Measurements from ENCODE around the gene CARS2. TPM values are rescaled to one million over a fixed set of nuclear protein-coding genes. Genes with fewer than 3 reads are reported as not detected.

The CARS2 gene
- total RNA-seq, 1 donor = 161 TPM

- TF ChIP-seq CTCF (IDR thresholded peaks at IDR 0.05; ENCODE audit: extremely low read depth, low read depth, low read length) = no peak
- peaks cover 16% of the 10 kb centered on the region for H4K20me1 ChIP-seq (ENCODE audit: insufficient read depth, low read length)
- no peaks in the 10 kb centered on the region for H3K9me3 ChIP-seq (ENCODE audit: low read depth, low read length)
- peaks cover 7% of the 10 kb centered on the region for H3K79me2 ChIP-seq (ENCODE audit: insufficient read depth, low read length)
- no peak overlapping the region for H3K4me3 ChIP-seq (ENCODE audit: insufficient read depth, low read length)
- H2AFZ ChIP-seq (ENCODE audit: low read length) = no peak overlapping the region
- DNase-seq (ENCODE audit: insufficient read length, low spot score, missing footprints) = no peak
- peaks cover 35% of the 10 kb centered on the region for H3K36me3 ChIP-seq (ENCODE audit: insufficient read depth, low read length)
- no peak overlapping the region for H3K27ac ChIP-seq (ENCODE audit: low read depth, low read length)
- H3K27me3 ChIP-seq (ENCODE audit: insufficient read depth, low read length) = no peaks in the 10 kb centered on the region
- H3K4me1 ChIP-seq (ENCODE audit: insufficient read depth, low read length) = peaks cover 4% of the 10 kb centered on the region
- H3K4me2 ChIP-seq (ENCODE audit: insufficient read depth, low read length) = no peak overlapping the region
These were observed 56.4 kb downstream of the CARS2 start for GRCh38 chr13:110649551-110649950.

DNA sequence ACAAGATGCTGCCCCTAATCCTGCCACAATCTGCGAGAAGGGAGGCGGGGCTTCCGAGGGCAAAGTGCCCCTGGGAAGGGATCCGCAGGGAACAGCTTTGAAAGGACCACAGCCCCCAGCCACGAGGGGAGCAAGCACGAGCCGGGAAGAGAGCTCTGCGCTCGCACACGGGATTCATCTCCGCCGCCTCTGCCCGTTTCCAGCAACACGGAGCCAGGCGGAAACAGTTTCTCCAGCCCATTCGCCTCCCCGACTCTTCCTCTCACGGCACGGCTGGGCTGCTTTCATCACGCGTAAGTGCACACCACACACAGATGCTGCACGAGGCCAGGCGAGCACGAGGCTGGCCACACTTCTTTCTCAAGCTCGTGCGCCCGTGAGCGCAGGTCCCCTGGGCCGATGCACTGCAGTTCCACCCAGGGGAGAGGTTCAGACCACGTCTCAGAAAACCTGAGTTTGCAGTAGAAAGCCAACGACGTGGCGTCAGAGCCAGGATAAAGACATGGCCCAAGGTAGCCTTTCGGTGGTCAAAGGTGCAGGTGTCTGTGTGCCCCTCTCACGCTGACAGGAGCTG lies 57.0 kb downstream of the CARS2 start:
- H3K79me2 ChIP-seq (ENCODE audit: insufficient read depth, low read length) = peaks cover under 1% of the 10 kb centered on the region
- H3K4me1 ChIP-seq (ENCODE audit: insufficient read depth, low read length) = peaks cover 5% of the 10 kb centered on the region
- no peaks in the 10 kb centered on the region for H3K9me3 ChIP-seq (ENCODE audit: low read depth, low read length)
- H3K4me3 ChIP-seq (ENCODE audit: insufficient read depth, low read length) = no peak overlapping the region
- no peak overlapping the region for H2AFZ ChIP-seq (ENCODE audit: low read length)
- no peak overlapping the region for H3K27ac ChIP-seq (ENCODE audit: low read depth, low read length)
- no peak overlapping the region for H3K4me2 ChIP-seq (ENCODE audit: insufficient read depth, low read length)
- DNase-seq (ENCODE audit: insufficient read length, low spot score, missing footprints) = no peak
- H3K27me3 ChIP-seq (ENCODE audit: insufficient read depth, low read length) = no peaks in the 10 kb centered on the region
- no peak for TF ChIP-seq CTCF (IDR thresholded peaks at IDR 0.05; ENCODE audit: extremely low read depth, low read depth, low read length)
- H4K20me1 ChIP-seq (ENCODE audit: insufficient read depth, low read length) = peaks cover 17% of the 10 kb centered on the region
- peaks cover 37% of the 10 kb centered on the region for H3K36me3 ChIP-seq (ENCODE audit: insufficient read depth, low read length)

GRCh38 chr13:110648146-110648819 lies 57.6 kb downstream of the CARS2 start:
- H3K27ac ChIP-seq (ENCODE audit: low read depth, low read length) = no peak overlapping the region
- H3K4me2 ChIP-seq (ENCODE audit: insufficient read depth, low read length) = no peak overlapping the region
- no peak overlapping the region for H2AFZ ChIP-seq (ENCODE audit: low read length)
- no peak for DNase-seq (ENCODE audit: insufficient read length, low spot score, missing footprints)
- peaks cover 5% of the 10 kb centered on the region for H3K4me1 ChIP-seq (ENCODE audit: insufficient read depth, low read length)
- H3K27me3 ChIP-seq (ENCODE audit: insufficient read depth, low read length) = no peaks in the 10 kb centered on the region
- H3K4me3 ChIP-seq (ENCODE audit: insufficient read depth, low read length) = no peak overlapping the region
- peaks cover 3% of the 10 kb centered on the region for H3K79me2 ChIP-seq (ENCODE audit: insufficient read depth, low read length)
- peaks cover 35% of the 10 kb centered on the region for H3K36me3 ChIP-seq (ENCODE audit: insufficient read depth, low read length)
- no peak for TF ChIP-seq CTCF (IDR thresholded peaks at IDR 0.05; ENCODE audit: extremely low read depth, low read depth, low read length)
- H3K9me3 ChIP-seq (ENCODE audit: low read depth, low read length) = no peaks in the 10 kb centered on the region
- peaks cover 16% of the 10 kb centered on the region for H4K20me1 ChIP-seq (ENCODE audit: insufficient read depth, low read length)

DNA sequence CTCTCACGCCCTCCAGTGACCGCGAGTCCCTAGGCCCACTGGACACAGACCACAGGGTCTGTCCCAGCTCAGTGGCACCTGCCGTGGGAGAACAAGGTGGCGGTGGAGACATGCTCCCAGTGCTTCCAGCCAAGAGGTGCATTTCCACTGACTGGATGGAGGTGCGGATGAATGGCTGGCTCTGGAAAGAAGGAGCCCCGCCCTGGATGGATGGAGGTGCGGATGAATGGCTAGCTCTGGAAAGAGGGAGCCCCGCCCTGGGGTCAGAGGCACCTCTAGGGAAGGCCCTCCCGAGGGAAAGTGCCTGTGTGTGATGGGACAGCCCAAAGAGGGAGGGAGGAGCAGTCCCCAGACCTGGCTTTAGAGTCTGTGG lies 58.6 kb downstream of the CARS2 start:
- Histone ChIP-seq H3K36me3 (ENCODE audit: insufficient read depth, low read length) (peaks cover 32% of the 10 kb centered on the region), H3K27me3 (ENCODE audit: insufficient read depth, low read length) (no peaks in the 10 kb centered on the region), H3K4me2 (ENCODE audit: insufficient read depth, low read length) (no peak overlapping the region), H4K20me1 (ENCODE audit: insufficient read depth, low read length) (peaks cover 16% of the 10 kb centered on the region), H2AFZ (ENCODE audit: low read length) (no peak overlapping the region), H3K9me3 (ENCODE audit: low read depth, low read length) (no peaks in the 10 kb centered on the region), H3K79me2 (ENCODE audit: insufficient read depth, low read length) (peaks cover 3% of the 10 kb centered on the region), H3K4me3 (ENCODE audit: insufficient read depth, low read length) (no peak overlapping the region), H3K4me1 (ENCODE audit: insufficient read depth, low read length) (peaks cover 5% of the 10 kb centered on the region), H3K27ac (ENCODE audit: low read depth, low read length) (no peak overlapping the region)
- no peak for TF ChIP-seq CTCF (IDR thresholded peaks at IDR 0.05; ENCODE audit: extremely low read depth, low read depth, low read length)
- no peak for DNase-seq (ENCODE audit: insufficient read length, low spot score, missing footprints)

Data from osteoblast (primary cell).